NCI-H187 treated with DMSO at 0.1 percent for 48 hours (cell line): ENCODE measurements around the gene COMT.
A peak's percentile ranks its signal among the peaks of the same experiment; 100 is the strongest.
"Not testable (repeated sequence)": the region's sequence is repeated elsewhere in the genome, so short reads cannot be mapped to it uniquely, and the experiment has no call there.

ENCODE experiments used
- DNase-seq: peaks from one replicate; lab custom pipeline; 2025; lab: John Stamatoyannopoulos, UW

The COMT gene

DNA sequence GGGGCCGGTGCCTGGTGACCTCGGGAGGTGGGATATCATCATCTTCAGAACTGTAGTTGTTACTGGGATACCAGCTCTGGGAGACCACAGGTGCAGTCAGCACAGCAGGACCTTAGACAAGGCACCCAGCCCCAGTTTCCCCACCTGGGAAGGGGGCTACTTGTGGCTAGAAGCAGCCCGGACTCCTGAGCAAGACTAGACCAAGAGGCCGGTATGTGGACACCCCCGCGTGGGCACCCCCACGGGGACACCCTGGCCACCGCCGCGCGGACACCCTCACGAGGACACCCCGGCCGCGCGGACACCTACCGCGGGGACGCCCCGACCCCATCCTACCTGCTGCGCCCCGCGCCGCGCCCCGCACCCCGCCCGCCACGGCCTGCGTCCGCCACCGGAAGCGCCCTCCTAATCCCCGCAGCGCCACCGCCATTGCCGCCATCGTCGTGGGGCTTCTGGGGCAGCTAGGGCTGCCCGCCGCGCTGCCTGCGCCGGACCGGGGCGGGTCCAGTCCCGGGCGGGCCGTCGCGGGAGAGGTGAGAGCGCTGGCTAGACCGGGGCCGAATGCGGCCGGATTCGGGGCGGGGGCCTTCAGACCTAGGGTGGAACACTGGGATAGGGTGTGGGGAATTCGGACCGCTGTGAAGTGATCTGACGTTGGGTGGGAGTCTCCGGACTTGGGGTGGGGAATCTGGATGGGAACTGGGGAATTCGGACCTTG is at the start of gene COMT, which contains the start of gene TXNRD2:
Gene COMT, plus strand, starts transcription at position 408 of the 718 bp plus-strand sequence. CDS start 20,755 bp downstream, outside the sequence.
Gene TXNRD2, minus strand, starts transcription at position 454 of the 718 bp plus-strand sequence. Its CDS starts 15 bp downstream, at position 439.
- no peak for DNase-seq

DNA sequence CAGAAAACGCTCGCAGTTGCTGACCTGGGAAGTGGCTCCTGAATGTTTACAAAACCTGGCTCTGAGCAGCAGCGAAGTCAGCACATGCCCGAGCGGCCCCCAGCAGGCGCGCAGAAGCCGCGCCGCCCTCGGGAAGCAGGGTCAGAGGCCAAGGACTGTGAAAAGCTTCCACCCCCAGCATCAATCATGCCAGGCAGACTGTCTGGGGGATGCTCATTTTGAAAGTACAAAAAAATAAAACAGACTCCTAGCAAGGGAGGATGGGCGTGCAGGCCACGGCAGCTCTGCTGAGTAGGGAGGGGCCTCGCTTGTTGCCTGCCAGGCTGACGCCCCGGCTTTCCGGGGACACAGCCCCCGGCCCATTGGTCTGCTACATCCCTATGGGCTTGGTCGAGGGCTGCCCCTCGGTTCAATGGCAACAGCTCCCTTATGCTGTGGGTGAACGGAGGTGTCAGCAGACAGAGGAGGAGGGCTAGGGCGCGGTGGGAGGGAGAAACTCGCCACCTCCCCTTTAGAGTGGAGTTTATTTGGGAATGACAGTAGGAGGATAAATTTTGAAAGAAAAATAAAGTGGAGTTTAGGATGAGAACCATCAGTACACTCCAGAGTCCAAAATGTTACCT is 49.2 kb upstream of the COMT start:
- no peak for DNase-seq

DNA sequence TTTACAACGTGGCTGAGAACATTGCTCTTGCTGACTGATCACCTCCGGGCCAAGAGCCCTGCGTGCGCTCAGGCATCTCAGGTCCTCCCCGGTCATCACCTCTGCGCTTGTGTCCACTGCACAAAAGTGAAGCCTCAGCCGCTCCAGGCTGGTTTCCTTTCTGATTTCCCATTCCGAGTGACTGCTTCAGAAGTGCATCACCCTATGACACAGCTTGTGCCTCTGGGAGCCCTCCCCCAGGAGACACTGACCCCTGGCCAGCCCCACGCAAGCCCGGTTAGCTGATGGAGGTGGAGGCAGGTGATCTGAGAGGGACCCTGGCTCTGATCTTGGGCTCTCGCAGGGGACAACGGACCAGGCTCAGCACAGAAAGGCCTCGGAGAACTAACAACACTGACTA is 48.6 kb upstream of the COMT start:
- DNase-seq: no peak

DNA sequence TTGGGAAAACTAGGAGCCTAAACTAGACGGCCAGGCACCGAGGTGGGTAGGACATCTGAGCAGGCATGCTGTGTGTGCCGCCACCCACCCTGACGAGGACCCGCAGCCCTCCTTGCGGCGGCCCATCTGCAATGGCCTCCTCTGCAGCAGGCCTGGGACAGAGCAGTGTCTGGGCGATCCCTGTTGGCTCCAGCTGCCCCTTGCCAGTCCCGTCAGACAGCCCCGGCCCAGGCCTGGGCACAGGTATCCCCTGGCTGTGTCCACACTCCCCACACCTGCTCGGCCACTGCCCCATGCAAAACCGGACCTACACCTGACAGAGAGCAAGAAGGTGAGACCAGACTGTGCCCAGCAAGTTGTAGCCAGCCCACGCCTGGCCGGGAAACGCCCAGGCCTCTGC is 48.2 kb upstream of the COMT start:
- DNase-seq: no peak

DNA sequence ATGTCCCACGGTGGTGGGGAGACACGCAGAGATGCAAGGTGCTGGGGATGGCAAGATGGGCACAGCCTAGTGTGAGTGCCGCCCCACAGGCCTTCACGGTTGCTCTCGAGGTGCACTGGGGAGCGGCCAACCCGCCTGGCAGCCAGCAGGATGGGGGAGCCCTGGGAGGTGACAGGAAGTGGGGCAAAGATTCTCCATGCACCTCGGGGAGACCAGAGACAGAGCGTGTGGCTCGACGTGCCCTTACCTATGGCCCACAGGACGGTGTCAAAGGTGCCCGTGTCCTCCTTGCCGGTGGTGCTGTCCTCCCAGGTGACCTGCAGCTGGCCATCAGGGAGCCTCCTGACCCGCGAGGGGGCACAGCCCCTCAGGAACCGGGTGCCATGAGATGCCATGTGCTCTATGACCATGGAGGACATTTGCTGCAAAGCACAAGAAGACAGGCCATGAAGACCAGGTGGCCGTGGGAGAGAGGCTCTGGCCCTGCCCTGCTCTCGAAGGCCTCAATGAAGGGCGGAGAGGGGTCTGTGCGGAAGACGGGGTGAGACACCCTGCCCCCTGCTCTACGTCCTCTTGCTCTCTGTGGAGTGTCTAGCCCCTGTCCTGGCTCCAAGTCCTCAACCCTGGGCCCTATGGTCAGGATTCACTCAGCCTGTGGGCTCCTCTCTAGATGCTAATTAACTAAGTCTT is 46.3 kb upstream of the COMT start:
- no peak for DNase-seq

DNA sequence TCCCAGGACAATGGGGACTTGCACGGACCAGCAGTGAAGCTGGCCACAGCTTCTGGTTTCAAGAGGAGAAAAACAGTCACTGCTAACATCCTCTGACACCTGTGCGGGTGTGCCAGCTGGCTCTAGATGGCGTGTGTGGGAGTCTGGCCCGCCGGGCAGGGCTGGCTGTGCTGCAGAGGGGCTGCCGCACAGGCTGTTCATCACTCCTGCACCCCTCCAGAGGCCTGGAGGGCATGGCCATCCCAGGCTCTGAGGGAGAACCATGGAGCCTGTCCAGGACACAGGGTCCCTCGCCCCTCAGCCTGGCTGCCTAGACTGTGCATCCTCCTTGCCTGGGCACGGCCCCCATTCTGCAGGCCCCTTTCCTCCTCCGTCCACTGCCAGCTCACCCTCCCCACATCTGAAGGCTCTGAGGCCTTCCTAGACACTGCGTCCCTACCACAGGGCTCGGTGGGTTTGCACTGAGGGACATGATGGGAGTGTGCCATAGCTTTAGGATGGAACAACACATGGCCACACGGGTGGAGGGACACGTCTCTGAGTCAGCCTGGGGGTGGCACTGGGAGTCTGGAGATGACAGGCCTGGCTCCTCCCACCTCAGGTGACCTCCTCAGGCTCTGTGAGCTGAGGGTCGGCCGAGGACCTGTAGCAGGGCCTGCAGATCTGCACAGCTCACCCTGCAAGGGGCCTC is 44.8 kb upstream of the COMT start:
- DNase-seq: no peak

DNA sequence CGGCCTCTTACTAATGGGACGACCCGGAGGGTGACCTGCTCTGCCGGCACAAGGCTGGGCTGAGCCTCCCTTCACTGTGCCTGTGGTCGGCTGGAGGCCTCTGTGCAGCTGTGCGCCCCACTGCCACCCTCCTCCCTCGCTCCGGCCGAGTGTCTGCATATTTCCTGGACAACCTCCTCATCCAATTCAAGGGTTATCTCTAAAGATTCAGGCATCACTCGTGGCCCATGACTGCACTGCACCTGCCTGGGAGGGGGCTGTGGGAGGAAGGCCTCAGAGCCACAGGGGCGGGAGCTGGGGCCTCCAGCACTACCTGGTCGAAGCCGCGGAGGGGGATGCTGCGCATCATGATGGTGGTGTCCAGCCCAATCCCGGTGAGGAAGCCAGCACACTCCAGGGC is 43.8 kb upstream of the COMT start:
- no peak for DNase-seq

DNA sequence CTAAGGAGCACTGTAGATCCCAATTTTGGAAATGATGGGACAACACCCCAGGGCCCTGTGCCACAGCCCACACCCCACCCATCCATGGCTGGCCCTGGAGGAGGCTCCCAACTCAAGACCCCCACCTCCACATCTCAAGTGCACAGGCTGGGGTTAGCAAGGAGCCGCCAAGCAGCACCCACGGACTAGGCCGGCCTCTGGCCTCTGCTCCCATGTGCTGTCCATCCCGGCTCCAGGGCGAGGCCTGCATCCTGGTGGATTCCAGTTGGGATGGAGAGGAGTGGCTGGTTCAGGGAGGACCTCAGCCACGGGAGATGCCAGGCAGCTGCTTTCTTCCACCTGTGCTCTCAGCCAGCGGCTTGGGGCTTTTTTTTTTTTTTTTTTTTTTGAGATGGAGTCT is 43.4 kb upstream of the COMT start:
- no peak for DNase-seq

DNA sequence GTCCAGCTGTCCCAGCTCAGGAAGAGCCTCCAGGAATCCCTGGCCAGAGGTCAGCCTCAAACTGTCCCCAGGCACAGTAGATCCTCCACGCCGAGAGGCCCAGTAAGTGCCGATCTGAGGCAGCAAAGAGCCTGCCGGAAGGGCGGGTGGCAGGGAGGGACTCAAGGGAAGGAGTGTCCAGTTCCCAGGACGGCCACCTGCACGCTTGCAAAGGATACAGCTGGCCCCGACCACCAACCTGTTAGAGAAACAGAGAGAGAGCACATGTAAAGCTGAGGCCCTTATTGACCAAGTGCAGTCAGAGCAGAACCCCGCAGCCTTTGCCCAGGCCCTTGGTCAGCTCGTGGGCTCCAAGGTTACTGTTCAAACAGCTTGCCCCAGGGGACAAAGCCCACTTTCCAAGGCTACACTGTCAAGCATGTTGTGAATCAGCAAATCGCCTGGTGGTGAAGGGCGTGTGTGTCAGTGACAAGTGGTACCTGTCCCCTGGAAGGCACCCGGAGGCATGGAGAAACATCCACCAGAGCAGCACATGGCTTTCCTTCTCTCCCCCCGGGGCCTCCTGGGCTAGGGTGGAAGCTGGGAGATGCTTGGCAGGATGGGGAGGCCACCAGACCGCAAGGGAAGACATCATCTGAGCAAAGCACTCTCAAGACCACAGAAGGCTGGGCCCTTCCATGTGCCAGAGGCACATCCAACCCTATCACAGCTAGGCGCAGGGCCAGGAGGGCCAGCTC is 42.6 kb upstream of the COMT start:
- no peak for DNase-seq

DNA sequence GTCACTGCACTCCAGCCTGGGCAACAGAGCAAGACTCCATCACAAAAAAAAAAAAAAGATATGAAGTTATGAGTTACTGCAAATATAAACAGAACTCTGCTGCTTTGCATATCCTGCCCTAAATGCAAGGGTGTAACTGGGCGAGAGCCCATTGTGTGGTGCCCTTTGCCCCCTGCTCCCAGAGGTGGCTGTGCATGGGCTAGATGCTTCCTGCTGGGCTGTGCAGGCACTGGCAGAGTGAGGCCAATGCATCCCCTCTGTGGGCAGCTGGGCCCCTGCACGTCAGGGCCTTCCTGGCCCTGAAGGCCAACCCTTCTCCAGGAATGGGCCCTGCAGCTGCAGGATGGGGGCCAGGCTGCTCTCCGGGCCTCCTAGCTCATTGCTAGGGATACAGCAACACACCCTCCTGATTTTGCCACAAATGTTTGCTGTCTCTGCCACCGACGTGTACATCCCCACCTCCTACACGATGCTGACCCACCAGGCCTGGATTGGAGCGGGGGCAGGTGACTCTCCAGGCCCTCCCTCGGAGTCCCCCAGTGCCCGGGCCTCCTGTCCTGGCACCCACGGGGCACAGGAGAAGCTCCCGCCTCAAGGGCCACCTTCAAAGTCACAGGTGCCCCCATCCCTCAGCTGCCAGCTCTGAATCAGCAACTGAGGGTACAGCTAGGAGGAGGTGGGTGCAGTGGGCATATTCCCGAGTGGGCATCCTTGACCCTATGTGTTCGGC is 40.7 kb upstream of the COMT start:
- no peak for DNase-seq

DNA sequence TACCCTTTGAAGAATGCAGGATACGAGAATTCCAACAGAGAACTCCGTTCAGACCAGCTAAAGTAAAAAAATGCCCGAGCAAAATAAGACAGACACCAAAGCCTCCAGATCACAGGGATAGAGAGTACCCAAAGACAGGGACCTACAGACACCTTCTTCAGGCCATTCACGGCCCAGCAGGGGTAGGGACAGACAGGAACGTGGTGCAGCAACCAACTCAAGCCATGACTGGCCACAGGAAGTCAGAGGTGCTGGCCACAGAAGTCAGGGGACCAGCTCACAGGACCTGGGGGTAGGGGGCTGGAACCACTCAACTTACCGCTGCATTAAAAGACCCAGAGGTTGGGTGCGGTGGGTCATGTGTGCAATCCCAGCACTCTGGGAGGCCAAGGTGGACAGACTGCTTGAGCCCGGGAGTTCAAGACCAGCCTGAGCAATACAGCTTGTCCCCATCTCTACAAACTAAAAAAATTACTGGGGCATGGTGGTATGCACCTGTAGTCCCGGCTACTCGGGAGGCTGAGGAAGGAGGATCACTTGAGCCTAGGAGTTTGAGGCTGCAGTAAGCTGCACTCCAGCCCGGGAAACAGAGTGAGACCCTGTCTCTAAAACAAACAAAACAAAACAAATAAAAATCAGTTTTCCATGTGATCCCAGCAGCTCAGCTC is 39.9 kb upstream of the COMT start:
- no peak for DNase-seq

DNA sequence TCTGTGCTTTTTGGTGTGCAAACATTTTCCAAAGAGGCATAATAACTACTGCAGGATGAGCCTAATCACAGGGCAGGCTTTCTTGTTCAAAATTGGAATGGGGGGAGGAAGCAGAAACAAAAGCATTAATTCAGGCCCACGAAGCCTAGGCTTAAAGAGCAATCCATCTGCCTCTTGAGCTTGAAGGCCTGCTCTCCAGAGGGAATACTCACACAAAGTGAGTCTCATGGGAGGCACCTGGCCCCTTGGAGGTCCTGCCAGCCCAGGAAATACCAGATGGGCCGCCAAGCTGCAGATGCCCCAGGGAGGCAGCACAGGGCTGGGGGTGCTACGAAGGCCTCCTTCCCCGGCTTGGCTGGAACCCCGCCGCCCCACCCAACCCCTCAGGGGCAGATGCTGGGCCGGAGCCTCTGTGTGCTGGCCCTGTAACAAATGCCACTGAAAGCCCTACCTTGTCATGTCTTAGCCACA is 39.3 kb upstream of the COMT start:
- DNase-seq: peak; percentile 32

DNA sequence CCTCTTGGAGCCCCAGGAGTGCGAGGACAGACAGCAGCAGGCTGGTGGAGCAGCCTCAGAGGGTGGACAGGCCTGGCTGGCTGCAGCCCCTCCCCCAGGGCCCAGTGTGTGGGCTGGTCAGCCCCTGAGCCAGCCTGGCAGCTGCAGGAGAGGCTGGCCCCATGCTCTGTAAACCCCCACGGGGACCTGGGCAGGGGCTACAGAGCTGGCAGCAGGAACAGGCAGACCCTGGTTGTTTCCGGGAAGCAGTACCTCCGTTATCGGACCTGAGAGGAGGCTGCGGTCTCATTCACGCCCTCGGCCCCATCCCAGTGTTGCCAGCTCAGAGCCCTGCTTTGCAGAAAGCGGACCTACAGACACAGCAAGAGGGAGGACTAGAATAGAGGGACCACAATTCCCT is 38.5 kb upstream of the COMT start:
- no peak for DNase-seq

DNA sequence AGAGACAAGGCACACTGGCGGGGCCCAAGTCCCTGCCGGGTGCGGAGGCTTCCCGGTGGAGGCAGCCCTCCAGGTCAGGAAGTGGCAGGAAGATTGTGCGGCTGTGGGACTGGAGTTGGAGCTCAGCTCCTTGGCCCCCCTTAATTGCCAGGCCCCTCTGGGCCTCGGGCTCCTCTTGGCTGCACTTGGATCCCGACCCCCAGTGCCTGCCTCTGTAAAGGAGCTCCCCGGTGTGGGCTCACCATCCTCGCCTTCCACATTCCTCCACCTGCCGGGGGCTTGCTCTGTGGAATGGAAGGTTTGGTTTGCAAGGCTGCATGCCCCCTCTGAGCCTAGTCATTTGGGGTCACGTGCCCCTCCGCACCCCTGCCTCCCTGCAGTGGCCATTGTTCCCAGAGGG is 38.1 kb upstream of the COMT start:
- no peak for DNase-seq

DNA sequence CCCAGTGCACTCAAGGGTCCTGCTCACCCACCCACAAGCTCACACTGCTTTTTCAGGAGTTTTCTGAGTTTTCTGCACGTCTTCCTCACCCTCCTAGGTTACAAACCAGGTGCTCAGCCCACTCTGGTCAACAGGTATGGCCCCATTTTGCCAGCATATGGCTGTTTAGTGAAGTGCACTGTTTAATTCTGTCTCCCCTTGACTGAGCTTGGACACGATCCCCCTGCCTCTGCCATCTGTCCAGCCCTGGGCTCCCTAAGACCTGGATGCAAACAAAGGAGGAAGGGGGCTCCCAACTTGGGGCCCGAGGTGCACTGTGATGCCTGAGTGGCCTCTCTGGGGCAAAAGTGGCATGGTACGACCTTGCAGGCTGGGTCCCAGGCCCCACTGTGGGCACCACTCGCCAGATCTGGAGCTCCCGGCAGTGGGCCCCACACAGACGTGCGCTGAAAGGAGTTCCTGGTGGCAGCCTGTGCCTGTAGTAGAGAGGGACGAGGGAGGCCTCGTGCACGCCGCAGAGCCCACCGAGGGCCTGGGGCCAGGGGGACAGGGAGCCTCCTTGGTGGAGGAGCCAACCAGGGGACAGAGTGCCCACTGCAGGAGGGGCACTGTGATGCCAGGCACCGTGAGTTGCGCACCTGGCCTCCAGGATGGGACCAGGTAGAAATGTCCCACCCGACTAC is 37.3 kb upstream of the COMT start:
- DNase-seq: no peak

DNA sequence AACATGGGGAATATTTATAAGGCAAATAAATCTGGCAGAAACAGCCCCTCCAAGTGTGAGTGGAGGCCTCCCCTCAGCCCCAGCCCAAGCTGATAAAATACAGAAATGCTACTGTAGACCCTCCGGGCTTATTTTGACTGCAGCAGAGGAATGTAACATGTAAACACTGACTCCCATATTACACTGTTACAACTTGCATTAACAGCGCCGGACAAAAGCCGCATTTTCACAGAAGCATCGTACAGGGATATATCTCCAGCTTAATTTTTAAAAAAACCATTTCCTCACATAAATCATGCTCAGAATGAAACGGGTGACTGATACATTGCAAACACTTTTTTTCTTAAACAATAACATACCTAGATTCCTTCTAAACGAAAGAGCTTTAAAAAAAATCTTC is 36.6 kb upstream of the COMT start:
- no peak for DNase-seq

DNA sequence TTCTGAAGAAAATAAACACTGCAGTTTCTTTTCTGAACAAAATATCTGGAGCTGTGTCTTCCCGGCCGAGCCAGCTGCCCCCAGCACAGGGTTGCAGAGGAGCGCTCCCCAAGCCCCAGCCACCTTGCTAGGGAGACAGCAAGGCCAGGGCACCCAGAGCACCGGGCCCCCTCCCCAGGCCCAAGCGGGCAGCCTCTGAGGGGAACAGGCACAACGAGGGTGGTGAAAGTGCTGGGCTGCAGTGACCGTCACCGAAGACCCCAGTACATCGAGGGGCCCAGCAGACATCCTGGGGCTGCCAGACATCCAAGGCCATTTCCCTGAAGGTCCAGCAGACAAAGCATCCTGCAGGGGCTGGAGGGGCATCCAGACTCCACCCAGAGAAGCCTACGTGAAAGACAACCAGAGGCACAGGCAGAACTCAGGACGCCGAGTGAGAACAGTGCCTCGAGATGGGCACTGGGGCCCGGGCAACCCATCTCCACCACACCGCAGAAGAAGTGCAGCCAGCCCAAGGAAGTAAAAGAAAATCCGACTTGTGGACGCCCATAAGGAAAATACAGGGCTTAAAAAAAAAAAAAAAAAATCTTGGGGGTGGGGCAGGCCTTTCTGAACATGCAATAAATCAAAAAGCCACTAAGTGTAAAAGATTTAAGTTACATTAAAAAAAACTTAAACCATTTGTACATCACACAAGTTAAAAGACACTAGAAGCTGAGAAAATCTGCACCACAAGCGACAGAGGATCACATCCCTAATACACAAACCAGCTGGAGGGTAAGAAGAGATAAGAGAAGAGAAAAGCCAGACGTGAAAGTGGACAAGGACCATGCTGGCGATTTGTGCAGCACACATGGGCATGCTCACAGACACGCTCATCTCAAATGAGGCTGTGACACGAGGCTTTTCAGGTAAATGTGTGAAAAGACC is 36.0 kb upstream of the COMT start:
- no peak for DNase-seq

DNA sequence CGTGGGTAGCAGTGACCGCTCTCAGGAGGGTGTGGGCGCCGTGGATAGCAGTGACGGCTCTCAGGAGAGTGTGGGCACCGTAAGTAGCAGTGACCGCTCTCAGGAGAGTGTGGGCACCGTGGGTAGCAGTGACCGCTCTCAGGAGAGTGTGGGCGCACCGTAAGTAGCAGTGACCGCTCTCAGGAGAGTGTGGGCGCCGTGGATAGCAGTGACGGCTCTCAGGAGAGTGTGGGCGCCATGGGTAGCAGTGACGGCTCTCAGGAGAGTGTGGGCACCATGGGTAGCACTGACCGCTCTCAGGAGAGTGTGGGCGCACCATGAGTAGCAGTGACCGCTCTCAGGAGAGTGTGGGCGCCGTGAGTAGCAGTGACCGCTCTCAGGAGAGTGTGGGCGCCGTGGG is 34.7 kb upstream of the COMT start:
- not testable (repeated sequence) for DNase-seq

DNA sequence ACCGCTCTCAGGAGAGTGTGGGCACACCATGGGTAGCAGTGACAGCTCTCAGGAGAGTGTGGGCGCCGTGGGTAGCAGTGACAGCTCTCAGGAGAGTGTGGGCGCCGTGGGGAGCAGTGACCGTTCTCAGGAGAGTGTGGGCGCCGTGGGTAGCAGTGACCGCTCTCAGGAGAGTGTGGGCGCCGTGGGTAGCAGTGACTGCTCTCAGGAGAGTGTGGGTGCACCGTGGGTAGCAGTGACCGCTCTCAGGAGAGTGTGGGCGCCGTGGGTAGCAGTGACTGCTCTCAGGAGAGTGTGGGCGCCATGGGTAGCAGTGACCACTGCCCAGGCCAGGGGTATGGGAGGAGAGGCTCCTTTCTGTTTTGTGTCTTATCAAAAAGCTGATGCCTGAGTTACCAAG is 33.7 kb upstream of the COMT start:
- DNase-seq: not testable (repeated sequence)
